ENCODE measurements around the gene CDKL1.

- no peak for TF ChIP-seq EZH2 (IDR thresholded peaks at IDR 0.05; ENCODE audit: insufficient read depth, poor library complexity, severe bottlenecking)
- no peak for TF ChIP-seq EZH2phosphoT487 (IDR thresholded peaks at IDR 0.05; ENCODE audit: insufficient read depth, low read depth)
Observed at GRCh38 chr14:50394713-50395112, 2.0 kb downstream of the CDKL1 start.

Data from GM23248 (cell line).